ENCODE measurements around the gene TNS1. TPM values are rescaled to one million over a fixed set of nuclear protein-coding genes. Genes with fewer than 3 reads are reported as not detected.

Gene TNS1
- total RNA-seq, 1 experiment from 2014 or later: 3.4 TPM

GRCh38 chr2:217853301-217853881 lies 149.4 kb downstream of the TNS1 start:
- Histone ChIP-seq H3K18ac (ENCODE audit: insufficient read length, low read depth, low read length) (no peak overlapping the region), H2BK12ac (ENCODE audit: insufficient read length, low read depth, low read length) (no peak overlapping the region), H3K9ac (ENCODE audit: extremely low read depth, insufficient read length, low read length) (no peak overlapping the region), H3K14ac (ENCODE audit: insufficient read depth, low read length) (no peak overlapping the region), H3K27ac (ENCODE audit: insufficient read length, low read depth, low read length) (no peak overlapping the region), H3K79me2 (ENCODE audit: insufficient read depth, low read length) (no peaks in the 10 kb centered on the region), H3K4me2 (ENCODE audit: insufficient read depth, insufficient read length, low read length) (no peak overlapping the region), H2AFZ (ENCODE audit: low read length) (no peak overlapping the region), H4K5ac (ENCODE audit: insufficient read length, low read depth, low read length) (no peak overlapping the region), H2AK5ac (ENCODE audit: insufficient read length, low read length) (no peak overlapping the region), H2BK15ac (ENCODE audit: low read depth, low read length) (no peak overlapping the region), H4K20me1 (ENCODE audit: control insufficient read depth, insufficient read depth, insufficient read length) (no peaks in the 10 kb centered on the region), H3K4me1 (ENCODE audit: insufficient read depth, low read length) (no peaks in the 10 kb centered on the region; the same call in 1 of the 2 replicates), H2BK5ac (ENCODE audit: insufficient read length, low read length) (no peak overlapping the region), H3K9me3 (ENCODE audit: control insufficient read depth, low read depth, low read length) (no peaks in the 10 kb centered on the region), H3K23me2 (ENCODE audit: insufficient read length, low read depth, low read length, poor library complexity, severe bottlenecking) (no peaks in the 10 kb centered on the region), H3K27me3 (ENCODE audit: insufficient read depth, low read length) (no peaks in the 10 kb centered on the region), H3K23ac (ENCODE audit: insufficient read length, low read depth, low read length) (no peak overlapping the region), H4K8ac (replicated peaks; ENCODE audit: insufficient read length, low read depth, low read length) (no peak overlapping the region), H2BK20ac (ENCODE audit: low read depth, low read length, poor library complexity, severe bottlenecking) (no peak overlapping the region), H4K91ac (ENCODE audit: insufficient read length, low read depth, low read length) (no peak overlapping the region), H2BK120ac (ENCODE audit: low read depth, low read length, poor library complexity, severe bottlenecking) (no peak overlapping the region), H3T11ph (ENCODE audit: low read length) (no peak overlapping the region), H3K79me1 (ENCODE audit: insufficient read depth, low read depth, low read length, poor library complexity, severe bottlenecking) (no peaks in the 10 kb centered on the region), H3K4ac (ENCODE audit: low read depth, low read length) (no peak overlapping the region), H3K56ac (ENCODE audit: insufficient read length, low read depth, low read length) (no peak overlapping the region)
- WGBS (ENCODE audit: extremely low coverage, insufficient read length, low lambda C conversion rate): no CpG with 5 or more reads among the region's 6 CpGs
- H3K9me3 Mint-ChIP-seq: no peaks in the 10 kb centered on the region; a peak in 1 of 5 replicates
- no peak overlapping the region for H3K27ac Mint-ChIP-seq
- no peak for TF ChIP-seq CTCF (conservative IDR thresholded peaks at IDR 0.05)
- no peak for DNase-seq
- peaks cover 18 to 27% of the 10 kb centered on the region in 2 experiments for H3K4me1 Mint-ChIP-seq
- H3K27me3 Mint-ChIP-seq (ENCODE audit: low read depth): peaks cover 15% of the 10 kb centered on the region
- H3K4me3 Mint-ChIP-seq: no peak overlapping the region
- H3K36me3 Mint-ChIP-seq (ENCODE audit: insufficient read depth in 1 of 3, low read depth in 3 of 3): no peaks in the 10 kb centered on the region
